Mesothelial cell of epicardium (in vitro differentiated cells): Measurements from ENCODE around the gene MUS81. TPM values are rescaled to one million over a fixed set of nuclear protein-coding genes. Genes with fewer than 3 reads are reported as not detected.

ENCODE experiments used
- DNase-seq, 2 experiments: peaks; one replicate each; pipeline ENCODE4 v3.0.0; 2021; ENCODE audit warnings: low spot score in 2 of 2; ENCODE audit not compliant: unreplicated experiment in 2 of 2
- H3K27ac Mint-ChIP-seq: 2 replicates; pipeline ENCODE4 v1.8.0; 2021; ENCODE audit warnings: mixed read lengths
- H3K27me3 Mint-ChIP-seq: 2 replicates; pipeline ENCODE4 v1.8.0; 2021; ENCODE audit warnings: low read depth, mixed read lengths
- H3K36me3 Mint-ChIP-seq: 2 replicates; pipeline ENCODE4 v1.8.0; 2021; ENCODE audit warnings: mixed read lengths
- H3K4me1 Mint-ChIP-seq: 2 replicates; pipeline ENCODE4 v1.8.0; 2021; ENCODE audit warnings: mixed read lengths
- H3K4me3 Mint-ChIP-seq: 2 replicates; pipeline ENCODE4 v1.8.0; 2021; ENCODE audit warnings: mild to moderate bottlenecking, moderate library complexity, mixed read lengths
- H3K9me3 Mint-ChIP-seq: 2 replicates; pipeline ENCODE4 v1.8.0; 2021; ENCODE audit warnings: mixed read lengths
- CTCF ChIP-seq: fragments of 200-600 bp; sonication (generic); IDR thresholded peaks from one replicate; pipeline ENCODE4 v1.5.0; 2021; ENCODE audit warnings: antibody characterized with exemption; ENCODE audit not compliant: unreplicated experiment
- total RNA-seq: library from RNA; stranded (reverse); gene quantifications from 3 replicates; pipeline ENCODE4 v1.2.1, GENCODE V29; 2021

MUS81 gene
- total RNA-seq, 1 donor from 2014 or later: 73.7 TPM

DNA sequence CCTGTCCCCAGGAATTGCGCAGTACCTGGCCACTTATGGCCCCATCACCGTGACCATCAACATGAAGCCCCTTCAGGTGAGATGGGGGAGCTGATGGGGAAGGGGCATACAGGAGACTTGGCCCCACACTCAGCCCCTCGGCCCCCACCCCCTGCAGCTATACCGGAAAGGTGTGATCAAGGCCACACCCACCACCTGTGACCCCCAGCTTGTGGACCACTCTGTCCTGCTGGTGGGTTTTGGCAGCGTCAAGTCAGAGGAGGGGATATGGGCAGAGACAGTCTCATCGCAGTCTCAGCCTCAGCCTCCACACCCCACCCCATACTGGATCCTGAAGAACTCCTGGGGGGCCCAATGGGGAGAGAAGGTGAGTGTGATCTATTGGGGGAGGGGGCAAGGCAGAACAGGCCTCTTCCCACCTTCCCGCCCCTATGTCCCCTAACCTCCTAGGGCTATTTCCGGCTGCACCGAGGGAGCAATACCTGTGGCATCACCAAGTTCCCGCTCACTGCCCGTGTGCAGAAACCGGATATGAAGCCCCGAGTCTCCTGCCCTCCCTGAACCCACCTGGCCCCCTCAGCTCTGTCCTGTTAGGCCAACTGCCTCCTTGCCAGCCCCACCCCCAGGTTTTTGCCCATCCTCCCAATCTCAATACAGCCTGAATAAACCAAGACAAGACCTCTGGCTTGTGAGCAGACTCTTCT, 23.0 kb downstream of the MUS81 start:
- peak in 1 of 2 experiments; percentile 8 for DNase-seq
- Mint-ChIP-seq H3K36me3 (peaks cover 16% of the 10 kb centered on the region), H3K4me3 (no peak overlapping the region), H3K9me3 (no peaks in the 10 kb centered on the region), H3K4me1 (peaks cover 21% of the 10 kb centered on the region), H3K27me3 (no peaks in the 10 kb centered on the region), H3K27ac (no peak overlapping the region)
- no peak for TF ChIP-seq CTCF

DNA sequence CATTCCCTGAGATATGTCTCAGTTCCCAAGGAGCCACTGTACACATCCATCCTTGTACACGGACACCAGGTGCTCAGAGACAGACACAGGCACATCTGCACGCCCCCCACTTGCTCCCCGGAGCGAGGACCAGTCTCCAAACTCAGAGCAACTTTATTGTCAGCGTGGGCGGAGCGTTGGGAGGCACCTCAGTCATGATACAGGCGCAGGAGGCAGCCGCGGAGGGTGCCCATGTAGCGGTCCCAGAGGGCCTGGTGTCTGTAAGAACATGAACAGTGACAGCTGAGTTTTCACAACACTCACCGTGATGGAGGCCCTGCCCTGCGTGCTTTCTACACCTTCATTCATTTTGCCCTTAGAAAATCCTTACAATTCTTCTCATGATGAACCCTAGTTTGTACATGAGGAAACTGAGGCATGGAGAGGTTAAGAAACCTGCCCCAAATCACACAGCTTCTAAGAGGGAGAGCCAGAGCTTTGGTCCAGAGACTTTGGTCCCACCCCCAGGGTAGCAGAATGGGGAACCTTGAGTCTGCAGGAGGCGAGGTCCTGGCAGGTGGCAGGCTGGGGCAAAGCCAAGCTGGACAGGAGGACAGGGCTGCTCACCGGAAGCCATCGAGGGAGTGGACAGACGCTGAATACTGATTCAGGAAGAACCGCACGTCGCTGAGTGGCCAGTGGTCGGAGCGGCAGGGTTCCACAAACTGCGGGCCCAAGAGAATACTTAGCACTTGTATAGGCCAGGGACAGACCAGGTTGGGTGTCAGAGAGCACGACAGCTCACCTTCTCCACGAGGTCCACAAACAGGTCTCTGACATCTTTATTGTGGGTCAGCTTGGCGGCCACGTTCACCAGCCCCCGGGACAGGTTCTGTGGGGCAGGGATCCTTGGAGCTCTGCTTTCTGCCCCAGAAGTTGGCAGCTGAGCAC, 23.8 kb downstream of the MUS81 start:
- peak in 1 of 2 experiments; percentile 16 for DNase-seq
- no peaks in the 10 kb centered on the region for H3K9me3 Mint-ChIP-seq
- H3K36me3 Mint-ChIP-seq: peaks cover 16% of the 10 kb centered on the region
- TF ChIP-seq CTCF: no peak
- no peak overlapping the region for H3K4me3 Mint-ChIP-seq
- H3K27me3 Mint-ChIP-seq: no peaks in the 10 kb centered on the region
- H3K27ac Mint-ChIP-seq: no peak overlapping the region
- H3K4me1 Mint-ChIP-seq: peaks cover 27% of the 10 kb centered on the region

- Mint-ChIP-seq H3K4me3 (no peak overlapping the region), H3K9me3 (no peaks in the 10 kb centered on the region), H3K4me1 (peaks cover 33% of the 10 kb centered on the region), H3K36me3 (peaks cover 16% of the 10 kb centered on the region), H3K27me3 (no peaks in the 10 kb centered on the region), H3K27ac (peak overlapping the region; percentile 47)
- peak; percentile 58 to 81 for DNase-seq
- TF ChIP-seq CTCF: peak; percentile 96
Observed at GRCh38 chr11:65884716-65885092, 24.5 kb downstream of the MUS81 start.

- Mint-ChIP-seq H3K9me3 (no peaks in the 10 kb centered on the region), H3K27ac (no peak overlapping the region), H3K36me3 (peaks cover 16% of the 10 kb centered on the region), H3K4me3 (no peak overlapping the region), H3K4me1 (peaks cover 38% of the 10 kb centered on the region), H3K27me3 (no peaks in the 10 kb centered on the region)
- no peak for DNase-seq
- no peak for TF ChIP-seq CTCF
Observed at GRCh38 chr11:65885231-65885630, 25.0 kb downstream of the MUS81 start.

GRCh38 chr11:65885808-65886536, 25.7 kb downstream of the MUS81 start:
- Mint-ChIP-seq H3K4me1 (peaks cover 40% of the 10 kb centered on the region), H3K27me3 (no peaks in the 10 kb centered on the region), H3K9me3 (no peaks in the 10 kb centered on the region), H3K27ac (no peak overlapping the region), H3K4me3 (peak overlapping the region; percentile 97), H3K36me3 (peaks cover 16% of the 10 kb centered on the region)
- TF ChIP-seq CTCF: no peak
- DNase-seq: no peak
